H1 (cell line): ENCODE results near the gene ZNF526. TPM values are rescaled to one million over a fixed set of nuclear protein-coding genes. Genes with fewer than 3 reads are reported as not detected.

Experiments used
- CTCF ChIA-PET: fragments of 300-600 bp; sonication (Branson Sonifier 250); formaldehyde crosslinking; loops from one replicate; lab custom pipeline; 2021; ENCODE audit not compliant: partially characterized antibody; lab: Charles Lee
- POLR2A ChIA-PET: fragments of 300-600 bp; sonication (Branson Sonifier 250); formaldehyde crosslinking; loops from one replicate; lab custom pipeline; 2021; ENCODE audit warnings: inconsistent platforms; ENCODE audit not compliant: partially characterized antibody; lab: Charles Lee
- DNase-seq, 2 experiments: peaks; one replicate each; pipeline versions ENCODE4 v3.0.0 to v3.0.0-alpha.2; 2010 to 2022; ENCODE audit warnings: low spot score in 2 of 2, low read depth in 1 of 2, mixed read lengths in 1 of 2
- FAIRE-seq: peaks from 2 replicates; lab custom pipeline; 2011; peaks lifted over from hg19 to GRCh38; lab: Jason Lieb, UNC
- H2AFZ ChIP-seq: 2 replicates; pipeline ENCODE4 v1.8.1; 2012; ENCODE audit warnings: low read length, inconsistent platforms
- H2AK5ac ChIP-seq: 2 replicates; pipeline ENCODE4 v1.6.1; 2013; ENCODE audit warnings: low read depth, low read length
- H2BK120ac ChIP-seq: replicated peaks from 2 replicates; pipeline ENCODE3; 2013; ENCODE audit warnings: low read depth, low read length, inconsistent platforms
- H2BK12ac ChIP-seq: 2 replicates; pipeline ENCODE4 v1.6.1; 2013; ENCODE audit warnings: low read depth, low read length
- H2BK15ac ChIP-seq: 2 replicates; pipeline ENCODE4 v1.6.1; 2013; ENCODE audit warnings: low read length
- H2BK20ac ChIP-seq: 2 replicates; pipeline ENCODE4 v1.6.1; 2013; ENCODE audit warnings: low read length
- H2BK5ac ChIP-seq: 2 replicates; pipeline ENCODE4 v1.6.1; 2013; ENCODE audit warnings: low read depth, low read length
- H3K14ac ChIP-seq: 2 replicates; pipeline ENCODE4 v1.6.1; 2013; ENCODE audit warnings: inconsistent platforms; ENCODE audit not compliant: insufficient read length
- H3K18ac ChIP-seq: 2 replicates; pipeline ENCODE4 v1.6.1; 2013; ENCODE audit warnings: low read length; ENCODE audit errors: extremely low read depth
- H3K23ac ChIP-seq: 2 replicates; pipeline ENCODE4 v1.6.1; 2013; ENCODE audit warnings: inconsistent platforms; ENCODE audit not compliant: insufficient read length
- H3K23me2 ChIP-seq: 2 replicates; pipeline ENCODE4 v1.6.1; 2013; ENCODE audit warnings: low read depth, low read length
- H3K27ac ChIP-seq: 2 replicates; pipeline ENCODE4 v1.6.1; 2011; ENCODE audit warnings: low read depth, low read length, inconsistent platforms
- H3K27me3 ChIP-seq, 4 experiments: replicated peaks in 1 of 4; 1 replicate in 1 of 4; 2 replicates in 3 of 4; pipeline versions ENCODE4 v1.6.1 to v1.8.1; 2011 to 2013; ENCODE audit warnings: low read length in 3 of 4, mild to moderate bottlenecking in 3 of 4, inconsistent platforms in 2 of 4, mixed read lengths in 2 of 4, moderate library complexity in 1 of 4; ENCODE audit not compliant: control insufficient read depth in 3 of 4, insufficient read depth in 3 of 4; ENCODE audit errors: extremely low read depth in 1 of 4
- H3K36me3 ChIP-seq, 4 experiments: 2 replicates each; pipeline versions ENCODE4 v1.6.1 to v1.8.1; 2011 to 2013; ENCODE audit warnings: mild to moderate bottlenecking in 4 of 4, low read length in 3 of 4, moderate library complexity in 2 of 4, control low read depth in 1 of 4, inconsistent platforms in 1 of 4; ENCODE audit not compliant: insufficient read depth in 4 of 4, control insufficient read depth in 2 of 4
- H3K4ac ChIP-seq: replicated peaks from 2 replicates; pipeline ENCODE3; 2013; ENCODE audit warnings: low read length, low read depth, mixed read lengths, inconsistent platforms; ENCODE audit not compliant: insufficient read length
- H3K4me1 ChIP-seq, 4 experiments: replicated peaks in 1 of 4; 1 replicate in 1 of 4; 2 replicates in 3 of 4; pipeline versions ENCODE4 v1.6.1 to v1.8.1; 2011 to 2013; ENCODE audit warnings: low read length in 3 of 4, inconsistent platforms in 2 of 4, mixed read lengths in 1 of 4; ENCODE audit not compliant: insufficient read depth in 4 of 4, control insufficient read depth in 3 of 4
- H3K4me2 ChIP-seq, 2 experiments: 2 replicates each; pipeline versions ENCODE4 v1.6.1 to v1.8.1; 2011 to 2013; ENCODE audit warnings: low read depth in 2 of 2, low read length in 2 of 2, control low read depth in 1 of 2, inconsistent platforms in 1 of 2, mild to moderate bottlenecking in 1 of 2; ENCODE audit not compliant: insufficient read depth in 1 of 2
- H3K4me3 ChIP-seq, 4 experiments: fragments of 200-600, 300-600 bp in 1 of 4; sonication (generic), shearing (Covaris generic), sonication (Bioruptor Twin) in 1 of 4; 2 replicates each; pipeline versions ENCODE4 v1.5.1 to v1.8.1; 2011 to 2016; ENCODE audit warnings: low read length in 4 of 4, low read depth in 3 of 4, control low read depth in 2 of 4, inconsistent platforms in 2 of 4, mild to moderate bottlenecking in 2 of 4, mixed read lengths in 1 of 4, moderate library complexity in 1 of 4; ENCODE audit not compliant: insufficient read depth in 2 of 4; ENCODE audit errors: extremely low read depth in 1 of 4
- H3K56ac ChIP-seq: replicated peaks from 2 replicates; pipeline ENCODE3; 2013; ENCODE audit warnings: low read depth, mild to moderate bottlenecking, mixed read lengths, low read length, inconsistent platforms; ENCODE audit not compliant: insufficient read length
- H3K79me1 ChIP-seq: 2 replicates; pipeline ENCODE4 v1.6.1; 2013; ENCODE audit warnings: low read depth, low read length, control low read depth
- H3K79me2 ChIP-seq, 2 experiments: 2 replicates each; pipeline versions ENCODE4 v1.6.1 to v1.8.1; 2012 to 2013; ENCODE audit warnings: low read length in 2 of 2, mild to moderate bottlenecking in 2 of 2, inconsistent platforms in 1 of 2; ENCODE audit not compliant: insufficient read depth in 2 of 2, control insufficient read depth in 1 of 2
- H3K9ac ChIP-seq, 4 experiments: replicated peaks in 1 of 4; 1 replicate in 1 of 4; 2 replicates in 3 of 4; pipeline versions ENCODE4 v1.6.1 to v1.8.1; 2011 to 2013; ENCODE audit warnings: low read depth in 3 of 4, low read length in 3 of 4, control low read depth in 2 of 4, mild to moderate bottlenecking in 2 of 4, moderate library complexity in 2 of 4, inconsistent platforms in 1 of 4; ENCODE audit errors: extremely low read depth in 1 of 4
- H3K9me3 ChIP-seq, 2 experiments: 2 replicates each; pipeline versions ENCODE4 v1.6.1 to v1.8.1; 2012 to 2013; ENCODE audit warnings: mild to moderate bottlenecking in 2 of 2, moderate library complexity in 2 of 2, control low read depth in 1 of 2, inconsistent platforms in 1 of 2, low read depth in 1 of 2, low read length in 1 of 2, mixed read lengths in 1 of 2; ENCODE audit not compliant: insufficient read depth in 2 of 2
- H4K20me1 ChIP-seq, 2 experiments: replicated peaks in 1 of 2; 2 replicates each; pipeline versions ENCODE3 to v1.8.1; 2011 to 2013; ENCODE audit warnings: inconsistent platforms in 2 of 2, low read length in 2 of 2, mild to moderate bottlenecking in 1 of 2; ENCODE audit not compliant: insufficient read depth in 2 of 2, control insufficient read depth in 1 of 2
- H4K5ac ChIP-seq: 2 replicates; pipeline ENCODE4 v1.6.1; 2013; ENCODE audit warnings: low read length, low read depth, mixed read lengths, inconsistent platforms; ENCODE audit not compliant: insufficient read length
- H4K8ac ChIP-seq: 2 replicates; pipeline ENCODE4 v1.8.0; 2013; ENCODE audit warnings: mild to moderate bottlenecking, moderate library complexity, low read length, inconsistent platforms; ENCODE audit not compliant: insufficient read depth; ENCODE audit errors: extremely low read depth
- H4K91ac ChIP-seq: replicated peaks from 2 replicates; pipeline ENCODE3; 2013; ENCODE audit warnings: low read length, mixed read lengths, inconsistent platforms; ENCODE audit not compliant: insufficient read length
- CEBPB ChIP-seq: IDR thresholded peaks from 2 replicates; pipeline ENCODE4 v1.6.1; 2012; ENCODE audit warnings: low read depth, low read length
- E2F6 ChIP-seq: IDR thresholded peaks from 2 replicates; pipeline ENCODE4 v1.6.1; 2012; ENCODE audit warnings: inconsistent platforms
- FOSL1 ChIP-seq: IDR thresholded peaks from 2 replicates; pipeline ENCODE4 v1.6.1; 2011; ENCODE audit warnings: mild to moderate bottlenecking, low read depth, low read length, moderate library complexity; ENCODE audit not compliant: insufficient read depth
- HDAC6 ChIP-seq: IDR thresholded peaks from one replicate; pipeline ENCODE4 v1.7.1; 2012; ENCODE audit warnings: low read depth, mild to moderate bottlenecking, inconsistent platforms, low read length, moderate library complexity
- RNF2 ChIP-seq: fragments of 200-900, 300-1000 bp; sonication (generic); IDR thresholded peaks from 2 replicates; pipeline ENCODE4 v1.7.1; 2016; ENCODE audit warnings: borderline replicate concordance, low read depth, mild to moderate bottlenecking, antibody characterized with exemption, low read length; ENCODE audit not compliant: poor library complexity, severe bottlenecking; ENCODE audit errors: missing control alignments
- SIRT6 ChIP-seq: IDR thresholded peaks from one replicate; pipeline ENCODE4 v1.7.1; 2012; ENCODE audit warnings: low read length, inconsistent platforms
- ZNF274 ChIP-seq: IDR thresholded peaks from 2 replicates; pipeline ENCODE4 v1.7.0; 2012; ENCODE audit warnings: low read length, borderline replicate concordance; ENCODE audit errors: extremely low read depth
- WGBS, 2 experiments: shearing (Covaris generic) in 1 of 2; methylation state at CpG; one replicate each; pipeline versions ENCODE4 v1.1.6 to v1.1.7; 2013 to 2015; ENCODE audit warnings: low lambda C conversion rate in 2 of 2, mixed read lengths in 2 of 2, inconsistent platforms in 1 of 2, low coverage in 1 of 2, missing lambda C conversion rate in 1 of 2; ENCODE audit not compliant: insufficient replicate concordance in 2 of 2, insufficient coverage in 1 of 2, insufficient read length in 1 of 2; ENCODE audit errors: extremely low coverage in 1 of 2, missing lambda C conversion rate in 1 of 2; 5-methylcytosine and 5-hydroxymethylcytosine counted together
- polyA plus RNA-seq, 7 experiments: library from polyadenylated mRNA; depleted of rRNA in 3 of 7; stranded (reverse) in 5 of 7; unstranded in 2 of 7; fragments of >200 nt in 5 of 7; fragments of 200-250 nt in 2 of 7; gene quantifications; 1 replicate in 5 of 7; 2 replicates in 1 of 7; 4 replicates in 1 of 7; pipeline versions ENCODE4 v1.2.1 to v1.2.3, GENCODE V29; 2011 to 2013; ENCODE audit warnings: missing spikeins in 2 of 7, mixed read lengths in 2 of 7
- total RNA-seq: library from RNA; stranded (reverse); fragmentation: NEBNext Ultra II Directional; extraction: Animal tissue kit (Norgen Biotek cat#: 25700); gene quantifications from 2 replicates; pipeline ENCODE4 v1.2.1, GENCODE V29; 2021

Gene ZNF526
- total and polyA plus RNA-seq, 2 of the 8 experiments (the other 6 are each of a cell fraction or from before 2014, with no cell fraction given): 8.4 to 14.1 TPM

- Histone ChIP-seq H3K56ac (no peak overlapping the region), H3K79me2 (peaks cover 4 to 33% of the 10 kb centered on the region in 2 experiments; a peak in 3 of 4 replicates), H4K20me1 (peaks cover 6 to 19% of the 10 kb centered on the region in 2 experiments), H2BK15ac (no peak overlapping the region), H3K4me2 (no peak overlapping the region), H3K9me3 (no peaks in the 10 kb centered on the region), H3K23ac (no peak overlapping the region), H2AK5ac (no peak overlapping the region; the same call in 1 of the 2 replicates), H3K4ac (no peak overlapping the region), H3K79me1 (peaks cover 15% of the 10 kb centered on the region), H3K18ac (no peak overlapping the region), H4K91ac (no peak overlapping the region), H2BK12ac (no peak overlapping the region), H3K27me3 (no peaks in the 10 kb centered on the region), H2AFZ (no peak overlapping the region), H3K4me3 (no peak overlapping the region), H4K5ac (no peak overlapping the region), H2BK5ac (0 out of 2 replicates have a peak overlapping the region, but pooled peaks have one; percentile 49), H2BK120ac (no peak overlapping the region), H3K27ac (no peak overlapping the region), H3K4me1 (peaks cover 11 to 30% (median 22%) of the 10 kb centered on the region in 4 experiments), H2BK20ac (no peak overlapping the region), H3K36me3 (peaks cover 0 to 20% (median 4%) of the 10 kb centered on the region in 4 experiments; a peak in 4 of 8 replicates), H3K9ac (no peak overlapping the region), H3K14ac (no peak overlapping the region), H3K23me2 (peaks cover 7% of the 10 kb centered on the region; the same call in 1 of the 2 replicates), H4K8ac (peak overlapping the region; percentile 15; the same call in 1 of the 2 replicates)
- no peak for DNase-seq
- ChIA-PET POLR2A (interaction anchor here (0.8 to 4.4 kb wide), 8 partner anchors 21 to 141 kb away, joined by 3 to 15 read pairs (median 4); partner anchors contain the start of genes PAFAH1B3, PRR19 and ZNF526), CTCF (interaction anchor here (0.6 to 11.8 kb wide), 11 partner anchors 9 to 697 kb away, joined by 3 to 260 read pairs (median 4); partner anchors contain the start of gene ERF)
- WGBS, 2 experiments: 89% methylated on average over 15 of the region's 15 CpGs; no CpG with 5 or more reads in 1 of the 2 experiments
- FAIRE-seq: no peak
- TF ChIP-seq CEBPB (no peak), E2F6 (no peak), HDAC6 (no peak), ZNF274 (no peak), FOSL1 (no peak), SIRT6 (no peak), RNF2 (no peak)
- TF ChIP-seq, all 59 proteins: peak for 0
These were observed 30.1 kb downstream of the ZNF526 start for GRCh38 chr19:42250183-42250665.
